ENCODE results near the gene ZC3H14. TPM values are rescaled to one million over a fixed set of nuclear protein-coding genes. Genes with fewer than 3 reads are reported as not detected.

Gene ZC3H14
- total and polyA plus RNA-seq, 9 of the 15 experiments (the other 6 are each of a cell fraction or from before 2014, with no cell fraction given): 21.1 to 109 (median 45.3) TPM

- in situ Hi-C loops (cut with MboI) (no loop called here), intact Hi-C loops (cut with micrococcal nuclease) (no loop called here)
- no peaks in the 10 kb centered on the region for H3K9me1 ChIP-seq (ENCODE audit: control insufficient read depth, insufficient read depth, low read length)
- H3K4me2 ChIP-seq (ENCODE audit: insufficient read depth, low read length): no peak overlapping the region
- no peaks in the 10 kb centered on the region for H3K4me1 ChIP-seq (replicated peaks in 1 of 2; ENCODE audit: control insufficient read depth in 2 of 2, insufficient read depth in 2 of 2, low read length in 2 of 2)
- H3K9me3 ChIP-seq (replicated peaks; ENCODE audit: control insufficient read depth, insufficient read depth, low read depth, low read length): no peaks in the 10 kb centered on the region
- no TSS peak for BruUV-seq (replicated peaks)
- CTCF ChIA-PET (ENCODE audit: low intra/inter-chr PET ratio): no interaction called here
- no peak overlapping the region for H3K4me3 ChIP-seq
- WGBS (ENCODE audit: insufficient coverage, low coverage, missing lambda C conversion rate): 94% methylated on average over 5 of the region's 5 CpGs
- no peak overlapping the region for H2AFZ ChIP-seq (ENCODE audit: low read depth, low read length)
- ATAC-seq (no peak), DNase-seq (ENCODE audit: extremely low read depth in 1 of 4, low spot score in 3 of 4) (no peak), FAIRE-seq (no peak)
- no peaks in the 10 kb centered on the region for H4K20me1 ChIP-seq (replicated peaks; ENCODE audit: control insufficient read depth, insufficient read depth, low read length)
- H3K9ac ChIP-seq (ENCODE audit: insufficient read depth in 1 of 2, low read depth in 2 of 2, low read length in 2 of 2): no peak overlapping the region
- no peak overlapping the region for H3K27ac ChIP-seq (ENCODE audit: extremely low read depth, low read depth, low read length)
- TF ChIP-seq ZNF592 (IDR thresholded peaks at IDR 0.05) (no peak), TRIM24 (IDR thresholded peaks at IDR 0.05) (no peak), NKRF (IDR thresholded peaks at IDR 0.05; ENCODE audit: borderline replicate concordance) (no peak), DACH1 (IDR thresholded peaks at IDR 0.05; ENCODE audit: partially characterized antibody) (no peak), RHOXF2B (CRISPR knock-in tag; conservative IDR thresholded peaks at IDR 0.05) (no peak)
- no peaks in the 10 kb centered on the region for H3K79me2 ChIP-seq (ENCODE audit: control insufficient read depth, insufficient read depth, low read length)
- POLR2A ChIA-PET: no interaction called here
- peaks cover 53% of the 10 kb centered on the region for H3K36me3 ChIP-seq (ENCODE audit: control insufficient read depth, insufficient read depth, low read length)
- H3K27me3 ChIP-seq (ENCODE audit: control insufficient read depth in 2 of 2, insufficient read depth in 2 of 2, low read length in 2 of 2): no peaks in the 10 kb centered on the region
Measured at GRCh38 chr14:88588081-88588480, 25.2 kb downstream of the ZC3H14 start.

Measured in K562 (cell line).